B cell (primary cell): Measurements from ENCODE around the gene PHACTR3. TPM values are rescaled to one million over a fixed set of nuclear protein-coding genes. Genes with fewer than 3 reads are reported as not detected.

Experiments used
- ATAC-seq: fragments of 200-7000 bp; cut with Tn5 transposase; one replicate; pipeline ENCODE4 v1.10.0; 2021; ENCODE audit warnings: low read depth, mild to moderate bottlenecking, moderate number of reproducible peaks, moderate library complexity
- CTCF ChIA-PET: fragments of 350-600 bp; sonication (Branson Sonifier 250); formaldehyde crosslinking; loops from one replicate; lab custom pipeline; 2021; ENCODE audit warnings: antibody characterized with exemption, inconsistent platforms; lab: Charles Lee
- POLR2A ChIA-PET: fragments of 350-600 bp; sonication (Branson Sonifier 250); formaldehyde crosslinking; loops from one replicate; lab custom pipeline; 2021; ENCODE audit warnings: antibody characterized with exemption; lab: Charles Lee
- DNase-seq: peaks from one replicate; pipeline ENCODE4 v3.0.0; 2013
- H2AFZ ChIP-seq: 2 replicates; pipeline ENCODE4 v1.6.1; 2012; ENCODE audit warnings: mild to moderate bottlenecking, low read depth, low read length; ENCODE audit not compliant: insufficient read depth, poor library complexity, severe bottlenecking
- H3K27ac ChIP-seq, 2 donors: 1 replicate in 1 of 2; 2 replicates in 1 of 2; pipeline ENCODE4 v1.5.1; 2012 to 2013; ENCODE audit warnings: low read length in 2 of 2, mild to moderate bottlenecking in 2 of 2, moderate library complexity in 1 of 2
- H3K27me3 ChIP-seq, 4 experiments: fragments of 200-600 bp in 1 of 4; sonication (generic) in 1 of 4; replicated peaks in 1 of 4; 1 replicate in 2 of 4; 2 replicates in 2 of 4; pipeline versions ENCODE4 v1.6.1 to v1.7.0; 2013 to 2016; ENCODE audit warnings: low read length in 3 of 4, mild to moderate bottlenecking in 2 of 4, mixed read lengths in 1 of 4, moderate library complexity in 1 of 4; ENCODE audit not compliant: insufficient read depth in 4 of 4, control insufficient read depth in 3 of 4; ENCODE audit errors: control extremely low read depth in 1 of 4
- H3K36me3 ChIP-seq, 2 experiments: replicated peaks in 1 of 2; 1 replicate in 1 of 2; 2 replicates in 1 of 2; pipeline versions ENCODE4 v1.6.1 to v1.7.1; 2013; ENCODE audit warnings: low read length in 1 of 2; ENCODE audit not compliant: insufficient read depth in 2 of 2, control insufficient read depth in 1 of 2; ENCODE audit errors: control extremely low read depth in 1 of 2, extremely low read depth in 1 of 2
- H3K4me1 ChIP-seq, 2 donors: fragments of 200-600 bp in 1 of 2; sonication (generic) in 1 of 2; 1 replicate in 1 of 2; 2 replicates in 1 of 2; pipeline versions ENCODE4 v1.5.1 to v1.6.1; 2013 to 2017; ENCODE audit warnings: low read length in 2 of 2; ENCODE audit not compliant: control insufficient read depth in 2 of 2, insufficient read depth in 2 of 2
- H3K4me2 ChIP-seq: replicated peaks from 2 replicates; pipeline ENCODE3; 2012; ENCODE audit warnings: mild to moderate bottlenecking, low read depth, low read length; ENCODE audit not compliant: poor library complexity, severe bottlenecking
- H3K4me3 ChIP-seq, 5 experiments: fragments of 200-600 bp in 1 of 5; sonication (generic) in 1 of 5; 1 replicate in 3 of 5; 2 replicates in 2 of 5; pipeline versions ENCODE4 v1.5.1 to v1.7.0; 2011 to 2016; ENCODE audit warnings: low read length in 4 of 5, mild to moderate bottlenecking in 4 of 5, low read depth in 2 of 5, control low read depth in 1 of 5, moderate library complexity in 1 of 5; ENCODE audit not compliant: insufficient read depth in 1 of 5; ENCODE audit errors: control extremely low read depth in 1 of 5, extremely low read depth in 1 of 5
- H3K79me2 ChIP-seq: fragments of 200-600 bp; sonication (generic); one replicate; pipeline ENCODE4 v1.6.0; 2016; ENCODE audit warnings: low read length; ENCODE audit not compliant: control insufficient read depth, insufficient read depth
- H3K9ac ChIP-seq: fragments of 200-600 bp; sonication (generic); 2 replicates; pipeline ENCODE4 v1.6.1; 2017; ENCODE audit warnings: mild to moderate bottlenecking, low read length, moderate library complexity
- H3K9me3 ChIP-seq, 3 donors: one replicate each; pipeline versions ENCODE4 v1.6.1 to v1.7.1; 2013; ENCODE audit warnings: low read length in 2 of 3; ENCODE audit not compliant: control insufficient read depth in 2 of 3, insufficient read depth in 1 of 3; ENCODE audit errors: control extremely low read depth in 1 of 3
- H4K20me1 ChIP-seq: 2 replicates; pipeline ENCODE4 v1.6.0; 2012; ENCODE audit warnings: mild to moderate bottlenecking, low read length; ENCODE audit not compliant: insufficient read depth, control insufficient read depth, poor library complexity, severe bottlenecking
- H3K27ac Mint-ChIP-seq: one replicate; pipeline ENCODE4 v1.8.0; 2021; ENCODE audit warnings: mixed read lengths
- H3K27me3 Mint-ChIP-seq: one replicate; pipeline ENCODE4 v1.8.0; 2021; ENCODE audit warnings: mixed read lengths
- H3K4me1 Mint-ChIP-seq: one replicate; pipeline ENCODE4 v1.8.0; 2021; ENCODE audit warnings: mixed read lengths
- H3K4me3 Mint-ChIP-seq: one replicate; pipeline ENCODE4 v1.8.0; 2021; ENCODE audit warnings: mixed read lengths
- H3K9me3 Mint-ChIP-seq: one replicate; pipeline ENCODE4 v1.8.0; 2022; ENCODE audit warnings: mixed read lengths; ENCODE audit not compliant: insufficient read depth
- EZH2 ChIP-seq: IDR thresholded peaks from 2 replicates; pipeline ENCODE4 v1.6.1; 2012; ENCODE audit warnings: borderline replicate concordance, low read depth, mild to moderate bottlenecking, moderate library complexity, low read length; ENCODE audit not compliant: insufficient read depth, poor library complexity, severe bottlenecking
- WGBS: methylation state at CpG from one replicate; pipeline ENCODE4 v1.1.5; 2013; ENCODE audit warnings: missing lambda C conversion rate; ENCODE audit not compliant: insufficient coverage; 5-methylcytosine and 5-hydroxymethylcytosine counted together
- intact Hi-C: fragments of 100-400 bp; cut with micrococcal nuclease; formaldehyde crosslinking; loops from one replicate; pipeline ENCODE4 v1.10.0; 2022
- polyA plus RNA-seq: library from polyadenylated mRNA; depleted of rRNA; stranded (reverse); fragments of >200 nt; gene quantifications from 2 replicates; pipeline ENCODE4 v1.2.3, GENCODE V29; 2012
- total RNA-seq, 2 donors: library from RNA; stranded (reverse); fragments of 120-200 nt in 1 of 2; gene quantifications; 1 replicate in 1 of 2; 2 replicates in 1 of 2; pipeline versions ENCODE4 v1.2.3 to v1.2.4, GENCODE V29; 2013 to 2022
- TF ChIP-seq, protein P1 (sequence below): fragments of 200-600 bp; IDR thresholded peaks from one replicate; pipeline ENCODE4 v1.8.0; 2022; ENCODE audit warnings: antibody characterized with exemption, mild to moderate bottlenecking

PHACTR3 gene
- total and polyA plus RNA-seq, 2 donors (not counting 1 experiment from before 2014, with no cell fraction given), result not detected

DNA sequence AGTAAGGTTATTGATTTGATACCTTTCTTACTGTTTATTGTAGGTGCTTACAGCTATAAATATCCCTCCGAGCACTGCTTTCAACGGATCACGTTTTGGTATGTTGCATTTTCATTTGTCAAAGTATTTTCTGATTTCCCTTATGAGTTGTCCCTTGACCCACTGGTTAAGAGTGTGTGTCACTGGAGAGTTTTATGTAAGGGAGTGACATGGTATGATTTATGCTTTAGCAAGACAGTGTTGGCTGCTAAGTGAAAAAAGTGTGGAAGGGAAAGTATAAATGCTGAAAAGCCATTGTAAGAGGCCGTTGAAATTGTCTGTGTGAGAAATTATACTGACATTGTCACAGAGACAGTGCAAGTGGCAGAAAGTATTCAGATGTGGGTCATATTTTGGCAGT lies 257.1 kb downstream of the PHACTR3 start:
- peaks cover 0 to 3% (median 0%) of the 10 kb centered on the region in 3 donors for H3K9me3 ChIP-seq
- no peak overlapping the region for H3K4me2 ChIP-seq
- no peaks in the 10 kb centered on the region for H4K20me1 ChIP-seq
- H3K27me3 Mint-ChIP-seq, result peaks cover 22% of the 10 kb centered on the region
- no peaks in the 10 kb centered on the region for H3K36me3 ChIP-seq
- no peak overlapping the region for H3K4me3 ChIP-seq
- H3K4me1 Mint-ChIP-seq, result no peaks in the 10 kb centered on the region
- no peak overlapping the region for H3K27ac Mint-ChIP-seq
- no peak overlapping the region for H2AFZ ChIP-seq
- TF ChIP-seq, protein P1, sequence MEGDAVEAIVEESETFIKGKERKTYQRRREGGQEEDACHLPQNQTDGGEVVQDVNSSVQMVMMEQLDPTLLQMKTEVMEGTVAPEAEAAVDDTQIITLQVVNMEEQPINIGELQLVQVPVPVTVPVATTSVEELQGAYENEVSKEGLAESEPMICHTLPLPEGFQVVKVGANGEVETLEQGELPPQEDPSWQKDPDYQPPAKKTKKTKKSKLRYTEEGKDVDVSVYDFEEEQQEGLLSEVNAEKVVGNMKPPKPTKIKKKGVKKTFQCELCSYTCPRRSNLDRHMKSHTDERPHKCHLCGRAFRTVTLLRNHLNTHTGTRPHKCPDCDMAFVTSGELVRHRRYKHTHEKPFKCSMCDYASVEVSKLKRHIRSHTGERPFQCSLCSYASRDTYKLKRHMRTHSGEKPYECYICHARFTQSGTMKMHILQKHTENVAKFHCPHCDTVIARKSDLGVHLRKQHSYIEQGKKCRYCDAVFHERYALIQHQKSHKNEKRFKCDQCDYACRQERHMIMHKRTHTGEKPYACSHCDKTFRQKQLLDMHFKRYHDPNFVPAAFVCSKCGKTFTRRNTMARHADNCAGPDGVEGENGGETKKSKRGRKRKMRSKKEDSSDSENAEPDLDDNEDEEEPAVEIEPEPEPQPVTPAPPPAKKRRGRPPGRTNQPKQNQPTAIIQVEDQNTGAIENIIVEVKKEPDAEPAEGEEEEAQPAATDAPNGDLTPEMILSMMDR, result no peak
- no peak for TF ChIP-seq EZH2
- no peaks in the 10 kb centered on the region for H3K9me3 Mint-ChIP-seq
- WGBS, result 92% methylated on average over 4 of the region's 4 CpGs
- H3K27ac ChIP-seq, result no peak overlapping the region
- H3K9ac ChIP-seq, result no peak overlapping the region
- intact Hi-C loops, result no loop called here
- DNase-seq, result no peak
- ChIA-PET CTCF (interaction anchor here (2.6 kb wide), 1 partner anchor 11 kb away, joined by 8 read pairs; no protein-coding TSS in a partner anchor), POLR2A (no interaction called here)
- ATAC-seq, result no peak
- H3K4me3 Mint-ChIP-seq, result no peak overlapping the region
- no peaks in the 10 kb centered on the region for H3K4me1 ChIP-seq
- no peaks in the 10 kb centered on the region for H3K27me3 ChIP-seq
- no peaks in the 10 kb centered on the region for H3K79me2 ChIP-seq

DNA sequence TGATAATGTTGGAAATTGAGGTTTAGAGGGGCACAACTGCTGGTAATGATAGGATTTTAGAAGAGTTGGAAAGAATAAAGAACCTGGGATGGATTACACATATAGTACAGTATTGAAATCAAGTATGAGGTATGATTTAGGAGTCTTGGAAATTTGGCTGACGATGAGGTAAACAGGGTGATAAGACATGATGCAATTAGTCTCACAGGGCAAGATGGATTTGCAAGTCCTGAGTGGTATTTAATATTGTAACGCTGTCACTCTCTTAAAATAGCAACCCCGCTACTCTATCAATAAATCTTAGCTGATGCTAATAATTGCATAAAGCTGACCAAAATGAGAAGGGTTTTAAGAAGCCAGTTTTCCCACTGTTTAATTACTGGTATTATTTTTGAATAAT lies 258.7 kb downstream of the PHACTR3 start:
- no peaks in the 10 kb centered on the region for H3K27me3 ChIP-seq
- H3K36me3 ChIP-seq, result no peaks in the 10 kb centered on the region
- intact Hi-C loops, result no loop called here

More for the DNA sequence above, 258.7 kb downstream of the PHACTR3 start:
- Histone ChIP-seq H3K4me1 (no peaks in the 10 kb centered on the region), H3K9me3 (no peaks in the 10 kb centered on the region), H2AFZ (no peak overlapping the region), H3K9ac (no peak overlapping the region), H3K27ac (no peak overlapping the region), H4K20me1 (no peaks in the 10 kb centered on the region), H3K4me3 (no peak overlapping the region), H3K79me2 (no peaks in the 10 kb centered on the region), H3K4me2 (no peak overlapping the region)
- no peak for DNase-seq
- Mint-ChIP-seq H3K27ac (no peak overlapping the region), H3K27me3 (peaks cover 22% of the 10 kb centered on the region), H3K4me3 (no peak overlapping the region), H3K9me3 (no peaks in the 10 kb centered on the region), H3K4me1 (no peaks in the 10 kb centered on the region)
- TF ChIP-seq, protein P1, result no peak
- TF ChIP-seq EZH2, result no peak
- ChIA-PET CTCF (interaction anchor here (1.5 kb wide), 1 partner anchor 13 kb away, joined by 6 read pairs; no protein-coding TSS in a partner anchor), POLR2A (no interaction called here)
- ATAC-seq, result no peak
- WGBS, result 88% methylated on average over 1 of the region's 3 CpGs
